ENCODE data around the gene ADTRP.

Gene ADTRP

DNA sequence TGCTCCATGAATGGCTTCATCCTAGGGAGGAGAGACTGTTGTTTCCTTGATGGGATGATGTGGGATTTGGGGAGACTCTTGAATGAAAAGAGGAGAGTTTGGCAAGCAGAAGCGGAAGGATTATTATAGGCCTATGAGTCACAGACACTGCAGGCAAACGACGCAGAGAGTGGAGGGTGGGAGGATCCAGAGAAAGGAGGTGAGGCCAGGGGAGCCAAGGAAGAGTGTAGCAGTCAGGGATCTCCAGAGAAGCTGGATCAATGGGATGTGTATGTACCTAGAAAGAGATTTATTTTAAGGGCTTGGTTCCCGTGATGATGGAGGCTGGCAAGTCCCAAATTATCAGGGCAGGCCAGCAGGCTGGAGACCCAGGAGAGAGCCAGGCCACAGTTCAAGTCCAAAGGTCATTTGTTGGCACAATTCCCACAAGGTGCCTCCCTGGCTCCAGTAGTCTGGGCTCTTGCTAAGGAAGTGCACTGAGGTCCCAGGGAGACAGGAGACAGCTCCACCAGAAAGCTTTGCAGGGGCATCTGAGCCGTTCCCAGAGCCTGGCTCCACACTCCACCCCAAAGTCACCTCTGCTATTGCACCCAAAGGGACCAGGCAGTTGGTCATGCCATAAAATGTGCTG, 76.0 kb downstream of the ADTRP start:
- ATAC-seq: peak; percentile 92

DNA sequence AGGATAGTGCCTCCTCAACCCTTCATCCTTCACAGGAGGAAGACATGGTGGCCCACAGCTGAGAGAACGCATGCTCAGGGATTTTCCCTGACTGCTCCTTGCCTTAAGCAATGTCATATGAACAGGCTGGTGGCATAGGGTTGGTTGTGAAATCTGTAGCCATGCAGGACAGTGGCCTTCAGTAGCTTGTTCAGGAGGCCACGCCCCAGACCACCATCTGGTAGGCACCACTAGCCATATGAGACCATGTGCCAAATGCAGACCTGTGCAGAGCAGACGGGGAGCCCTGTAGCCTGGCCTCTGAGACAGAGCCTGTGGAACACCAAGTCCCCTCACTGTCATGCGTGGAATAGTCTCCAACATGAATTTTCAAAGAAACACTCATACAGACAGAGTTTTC, 76.5 kb downstream of the ADTRP start:
- ATAC-seq: peak; percentile 54
- TF ChIP-seq ISL1 (CRISPR knock-in tag; IDR thresholded peaks at IDR 0.05) (no peak), ZNF70 (CRISPR knock-in tag; IDR thresholded peaks at IDR 0.05) (no peak), ESRRG (CRISPR knock-in tag; IDR thresholded peaks at IDR 0.05) (no peak), BACH2 (CRISPR knock-in tag; IDR thresholded peaks at IDR 0.05; ENCODE audit: borderline replicate concordance) (no peak), POU6F1 (CRISPR knock-in tag; IDR thresholded peaks at IDR 0.05; ENCODE audit: borderline replicate concordance, low read depth) (no peak), ZFP3 (CRISPR knock-in tag; IDR thresholded peaks at IDR 0.05) (no peak), ZC3H10 (CRISPR knock-in tag; IDR thresholded peaks at IDR 0.05) (no peak), SNAI2 (CRISPR knock-in tag; IDR thresholded peaks at IDR 0.05) (no peak), OSR1 (CRISPR knock-in tag; IDR thresholded peaks at IDR 0.05) (no peak), ARNTL (CRISPR knock-in tag; IDR thresholded peaks at IDR 0.05; ENCODE audit: borderline replicate concordance, low read depth) (no peak), ZFP30 (CRISPR knock-in tag; IDR thresholded peaks at IDR 0.05) (no peak), CSRNP3 (CRISPR knock-in tag; IDR thresholded peaks at IDR 0.05) (no peak), TCF4 (CRISPR knock-in tag; IDR thresholded peaks at IDR 0.05; ENCODE audit: borderline replicate concordance) (no peak), ZNF565 (CRISPR knock-in tag; conservative IDR thresholded peaks at IDR 0.05; ENCODE audit: low read depth) (no peak), ZNF8 (CRISPR knock-in tag; IDR thresholded peaks at IDR 0.05) (no peak), PPARA (CRISPR knock-in tag; IDR thresholded peaks at IDR 0.05; ENCODE audit: borderline replicate concordance) (no peak), GLIS3 (CRISPR knock-in tag; IDR thresholded peaks at IDR 0.05) (no peak)

More for the DNA sequence above, 76.0 kb downstream of the ADTRP start:
- TF ChIP-seq ZNF8 (CRISPR knock-in tag; IDR thresholded peaks at IDR 0.05): no peak
- no peak for TF ChIP-seq TOX (CRISPR knock-in tag; IDR thresholded peaks at IDR 0.05; ENCODE audit: borderline replicate concordance)
- no peak for TF ChIP-seq ZFP3 (CRISPR knock-in tag; IDR thresholded peaks at IDR 0.05)
- no peak for TF ChIP-seq GLIS3 (CRISPR knock-in tag; IDR thresholded peaks at IDR 0.05)
- no peak for TF ChIP-seq RARB (CRISPR knock-in tag; IDR thresholded peaks at IDR 0.05)
- no peak for TF ChIP-seq ZFP30 (CRISPR knock-in tag; IDR thresholded peaks at IDR 0.05)
- no peak for TF ChIP-seq ZC3H10 (CRISPR knock-in tag; IDR thresholded peaks at IDR 0.05)
- no peak for TF ChIP-seq BACH2 (CRISPR knock-in tag; IDR thresholded peaks at IDR 0.05; ENCODE audit: borderline replicate concordance)
- TF ChIP-seq ISL1 (CRISPR knock-in tag; IDR thresholded peaks at IDR 0.05): no peak

DNA sequence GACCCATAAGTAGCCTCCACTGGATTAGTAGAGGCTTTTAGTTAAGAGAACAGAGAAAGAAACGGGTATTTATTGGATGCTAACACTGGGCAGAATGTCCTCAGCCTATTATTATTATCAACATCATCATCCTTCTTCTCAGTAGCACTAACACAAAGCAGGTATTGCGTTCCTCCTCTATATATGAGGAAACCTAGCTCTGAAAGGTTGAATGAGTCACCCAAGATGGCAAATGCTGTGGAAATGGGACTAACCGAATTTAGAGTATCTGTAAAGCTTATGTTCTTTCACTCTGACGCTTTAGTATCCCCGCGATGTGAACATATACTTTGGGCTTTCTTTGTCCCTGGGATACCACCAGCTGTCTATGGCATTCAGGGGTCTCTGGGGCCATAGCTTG, 77.0 kb downstream of the ADTRP start:
- ATAC-seq: no peak
- no peak for TF ChIP-seq POU6F1 (CRISPR knock-in tag; IDR thresholded peaks at IDR 0.05; ENCODE audit: borderline replicate concordance, low read depth)
- no peak for TF ChIP-seq ZNF70 (CRISPR knock-in tag; IDR thresholded peaks at IDR 0.05)
- no peak for TF ChIP-seq BACH2 (CRISPR knock-in tag; IDR thresholded peaks at IDR 0.05; ENCODE audit: borderline replicate concordance)
- no peak for TF ChIP-seq OSR1 (CRISPR knock-in tag; IDR thresholded peaks at IDR 0.05)
- no peak for TF ChIP-seq ZFP3 (CRISPR knock-in tag; IDR thresholded peaks at IDR 0.05)
- TF ChIP-seq ZFP30 (CRISPR knock-in tag; IDR thresholded peaks at IDR 0.05): no peak
- TF ChIP-seq TOX (CRISPR knock-in tag; IDR thresholded peaks at IDR 0.05; ENCODE audit: borderline replicate concordance): no peak
- no peak for TF ChIP-seq ARNTL (CRISPR knock-in tag; IDR thresholded peaks at IDR 0.05; ENCODE audit: borderline replicate concordance, low read depth)
- TF ChIP-seq SNAI2 (CRISPR knock-in tag; IDR thresholded peaks at IDR 0.05): no peak
- no peak for TF ChIP-seq RARB (CRISPR knock-in tag; IDR thresholded peaks at IDR 0.05)
- no peak for TF ChIP-seq ZNF8 (CRISPR knock-in tag; IDR thresholded peaks at IDR 0.05)
- no peak for TF ChIP-seq CREB5 (CRISPR knock-in tag; IDR thresholded peaks at IDR 0.05; ENCODE audit: low read depth)

DNA sequence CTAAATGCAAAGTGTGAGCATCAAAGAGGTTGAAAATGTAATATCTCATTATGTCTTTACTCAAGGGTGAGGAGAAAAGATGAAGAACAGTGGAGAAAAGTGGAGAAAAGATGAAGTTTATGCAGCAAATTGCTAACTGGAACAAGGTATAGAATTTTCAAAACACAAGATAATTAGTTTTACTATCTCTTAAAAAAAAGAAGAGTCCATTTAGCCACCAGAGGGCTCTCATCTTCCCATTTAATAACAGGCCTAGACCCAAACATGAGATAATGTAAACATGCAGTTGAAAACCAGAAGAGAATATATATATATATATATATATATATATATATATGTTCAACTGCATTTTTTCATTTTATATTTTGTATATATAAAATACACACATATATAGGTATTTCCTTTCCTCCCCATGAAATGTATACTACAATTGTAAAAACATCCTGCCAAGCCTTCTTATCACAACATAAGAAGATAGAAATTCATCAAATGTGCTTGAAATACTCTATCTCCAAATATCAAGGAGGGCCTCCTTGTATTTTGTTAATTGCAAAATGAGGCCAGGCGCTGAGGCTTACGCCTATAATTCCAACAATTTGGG, 78.4 kb downstream of the ADTRP start:
- no peak for TF ChIP-seq ZNF8 (CRISPR knock-in tag; IDR thresholded peaks at IDR 0.05)
- TF ChIP-seq TOX (CRISPR knock-in tag; IDR thresholded peaks at IDR 0.05; ENCODE audit: borderline replicate concordance): no peak
- no peak for TF ChIP-seq ISL1 (CRISPR knock-in tag; IDR thresholded peaks at IDR 0.05)
- TF ChIP-seq ZFP3 (CRISPR knock-in tag; IDR thresholded peaks at IDR 0.05): no peak
- TF ChIP-seq ZC3H10 (CRISPR knock-in tag; IDR thresholded peaks at IDR 0.05): no peak
- no peak for TF ChIP-seq ZNF70 (CRISPR knock-in tag; IDR thresholded peaks at IDR 0.05)
- TF ChIP-seq PPARA (CRISPR knock-in tag; IDR thresholded peaks at IDR 0.05; ENCODE audit: borderline replicate concordance): no peak
- 0 out of 3 replicates have a peak, but pooled peaks have one; percentile 37 for ATAC-seq

Measured in SK-N-SH treated with all-trans-retinoic acid at 6 μM for 48 hours (cell line).